GM19043 (cell line): ENCODE data around the gene CENPO.
"Not testable (repeated sequence)": the region's sequence is repeated elsewhere in the genome, so short reads cannot be mapped to it uniquely, and the experiment has no call there.

Experiments used
- ATAC-seq: cut with Tn5 transposase; IDR thresholded peaks from one replicate; pipeline ENCODE4 v1.9.1; 2021; ENCODE audit warnings: low read depth; ENCODE audit not compliant: unreplicated experiment

Gene CENPO

DNA sequence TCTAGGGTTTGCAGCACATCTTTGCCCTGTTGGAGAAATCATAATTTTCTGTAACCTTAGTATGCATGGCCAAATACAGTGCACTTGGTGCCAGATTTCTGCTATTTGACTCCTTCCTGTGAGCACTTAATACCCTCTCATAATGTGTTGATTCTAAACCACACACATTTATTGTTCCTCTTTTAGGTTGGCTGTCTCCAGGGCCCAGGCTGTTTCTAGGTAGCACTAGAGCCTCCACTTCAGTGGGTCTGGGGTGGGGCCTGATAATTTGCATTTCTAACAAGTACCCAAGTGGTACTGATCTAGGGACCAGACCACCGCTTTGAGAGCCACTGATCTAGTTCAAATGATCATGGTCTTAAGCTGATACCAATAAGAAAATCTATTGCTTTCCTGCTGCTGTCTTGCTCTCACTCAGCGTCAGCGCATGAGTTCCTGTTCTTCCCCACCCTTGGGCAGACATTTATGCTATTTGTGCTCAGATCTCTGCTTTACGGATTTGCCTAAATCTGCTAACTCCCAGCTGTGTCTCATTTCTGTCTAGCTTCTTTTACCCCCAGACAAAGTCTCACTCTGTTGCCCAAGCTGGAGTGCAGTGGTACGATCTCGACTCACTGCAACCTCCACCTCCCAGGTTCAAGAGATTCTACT lies 7.4 kb upstream of the CENPO start:
- peak; percentile 98 for ATAC-seq

DNA sequence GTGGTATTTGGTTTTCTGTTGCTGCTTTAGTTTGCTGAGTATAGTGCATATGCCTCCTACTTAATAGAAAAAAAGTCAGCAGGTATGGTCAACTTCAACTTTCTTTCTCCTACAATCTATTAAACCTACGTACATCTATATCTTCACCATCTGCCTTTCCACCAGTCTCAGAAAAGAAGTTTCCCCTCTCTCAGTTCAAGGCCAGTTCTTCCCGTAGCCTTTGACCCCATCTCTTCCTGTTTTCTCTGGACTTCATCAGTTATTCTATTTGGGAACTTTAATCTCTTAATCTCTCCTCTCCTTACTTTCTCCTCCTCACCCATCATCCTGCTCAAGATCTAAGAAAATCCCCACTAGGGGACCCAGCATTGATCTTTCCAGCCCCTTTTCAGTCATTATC lies 5.7 kb upstream of the CENPO start:
- no peak for ATAC-seq

- ATAC-seq: no peak
These were observed 4.4 kb upstream of the CENPO start for GRCh38 chr2:24788816-24789215.

DNA sequence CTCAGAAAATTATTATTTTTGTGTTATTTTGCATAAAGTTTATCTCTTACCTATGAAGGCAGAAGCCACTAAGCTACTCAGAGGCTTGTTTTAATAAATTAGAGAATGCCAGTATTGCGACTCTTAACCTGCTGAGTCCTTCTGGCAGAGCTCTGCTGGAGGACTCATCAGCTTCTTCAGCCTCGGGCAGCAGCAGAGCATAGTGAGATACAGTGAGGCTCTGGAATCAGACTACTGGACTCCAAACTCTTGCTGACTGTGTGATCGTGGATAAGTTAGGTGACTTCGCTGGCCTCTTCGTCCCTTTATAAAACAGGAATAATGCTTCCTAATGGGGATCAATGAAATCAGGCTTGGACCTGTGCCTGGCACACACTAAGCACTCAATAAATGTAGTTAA lies 1.8 kb upstream of the CENPO start:
- no peak for ATAC-seq

DNA sequence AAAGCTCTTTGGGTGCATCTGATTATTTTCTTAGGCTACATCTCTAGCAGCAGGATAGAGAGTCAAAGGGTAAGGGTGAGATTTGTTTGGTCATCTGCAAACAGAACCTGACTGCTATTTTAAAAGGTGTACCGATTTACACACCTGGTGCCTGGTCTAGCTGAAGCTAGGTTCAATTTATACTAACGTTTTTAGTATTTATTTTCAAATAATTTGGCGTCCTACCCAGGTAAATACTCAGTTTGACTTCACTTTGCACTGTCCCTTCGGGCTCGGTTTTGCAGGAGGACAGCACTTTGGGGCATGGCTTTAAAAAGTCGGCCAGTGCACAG lies 717 bp upstream of the CENPO start:
- ATAC-seq: no peak

- ATAC-seq: no peak
These were observed 673 bp downstream of the CENPO start for GRCh38 chr2:24793761-24794435.

- no peak for ATAC-seq
These were observed 4.4 kb downstream of the CENPO start for GRCh38 chr2:24797644-24798043.

- not testable (repeated sequence) for ATAC-seq
These were observed 7.3 kb downstream of the CENPO start for GRCh38 chr2:24800487-24800886.

- ATAC-seq: not testable (repeated sequence)
These were observed 12.8 kb downstream of the CENPO start for GRCh38 chr2:24805811-24806660.

DNA sequence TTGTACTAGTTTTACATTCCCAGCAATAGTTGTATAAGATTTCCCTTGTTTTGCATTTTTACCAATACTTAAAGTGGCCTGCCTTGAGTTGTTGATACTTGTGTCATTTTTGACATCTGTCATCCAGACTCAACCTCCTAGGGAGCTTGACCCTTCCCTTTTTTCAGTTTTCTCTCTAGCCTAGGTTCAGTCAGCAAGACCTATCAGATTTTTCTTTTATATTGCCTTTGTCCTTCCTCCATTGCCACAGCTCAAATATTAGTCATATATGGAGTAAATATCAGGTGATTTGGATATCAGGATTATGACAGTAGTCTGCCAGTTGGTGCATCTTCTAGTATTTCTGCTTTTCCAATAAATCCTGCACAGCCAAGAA lies 13.4 kb downstream of the CENPO start:
- ATAC-seq: no peak

DNA sequence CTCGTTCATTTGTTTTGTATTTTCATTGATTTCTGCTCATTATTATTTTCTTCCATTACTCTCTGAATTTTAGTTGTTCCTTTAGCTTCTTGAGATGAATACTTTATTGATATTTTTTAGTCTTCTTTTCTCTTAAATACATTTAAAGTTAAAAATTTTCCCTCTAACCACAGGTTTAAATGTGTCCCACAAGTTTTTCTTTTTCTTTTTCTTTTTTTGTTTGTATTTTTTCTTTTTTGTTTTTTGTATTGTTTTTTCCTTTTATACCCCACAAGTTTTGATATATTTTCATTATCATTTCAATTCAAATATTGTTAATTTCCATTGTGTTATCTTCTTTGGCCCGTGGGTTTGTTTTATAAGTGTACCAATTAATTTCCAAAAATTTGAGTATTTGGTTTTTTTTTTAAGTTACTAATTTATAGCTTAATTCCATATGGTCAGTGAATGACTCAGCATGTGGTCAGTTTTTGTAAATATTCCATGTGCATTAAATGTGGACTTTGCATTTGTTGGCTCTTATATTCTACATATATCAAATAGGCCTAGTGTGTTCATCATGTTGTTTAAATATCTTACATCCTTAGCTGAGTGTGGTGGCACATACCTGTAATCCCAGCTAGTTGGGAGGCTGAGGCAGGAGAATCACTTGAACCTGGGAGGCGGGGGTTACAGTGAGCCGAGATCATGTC lies 16.2 kb downstream of the CENPO start:
- no peak for ATAC-seq

DNA sequence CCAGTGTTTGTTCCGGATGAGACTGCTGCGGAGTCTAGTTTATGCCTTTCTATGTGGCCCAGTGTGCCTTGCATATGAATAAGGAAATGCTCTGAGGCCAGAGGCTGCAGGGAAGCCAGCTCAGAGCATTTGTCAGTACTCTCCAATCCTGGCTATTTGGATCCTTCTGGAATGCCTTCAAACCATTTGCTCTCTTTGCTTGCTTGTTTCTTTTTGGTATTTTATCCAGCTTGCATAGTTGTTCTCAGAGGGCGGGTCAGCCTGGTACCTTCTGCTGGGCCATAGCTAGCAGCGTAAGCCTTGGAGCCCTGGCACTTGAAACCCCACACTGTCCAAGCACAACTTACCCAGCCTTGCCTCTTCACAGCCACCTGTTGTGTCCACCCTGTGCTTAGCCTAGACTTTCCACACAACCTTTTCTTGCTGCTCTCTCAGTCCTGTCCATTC lies 20.5 kb downstream of the CENPO start:
- ATAC-seq: no peak

DNA sequence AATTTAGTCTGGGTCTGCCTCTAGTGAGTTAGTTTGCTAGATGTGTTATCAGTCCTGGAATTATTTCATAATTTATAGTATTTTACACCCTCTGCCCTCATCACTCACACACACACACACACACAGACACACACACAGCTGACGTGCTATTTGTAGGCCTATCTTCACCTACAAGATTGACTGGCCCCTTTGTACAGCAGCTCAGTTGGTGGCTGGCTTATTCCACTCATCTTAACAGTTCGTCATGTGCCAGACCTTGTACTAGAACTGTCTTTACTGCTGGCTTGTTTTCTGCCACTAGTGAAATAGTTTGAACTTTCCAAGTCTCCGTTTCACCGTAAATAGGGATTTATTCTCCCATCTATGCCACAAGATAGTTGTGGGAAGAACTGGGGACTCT lies 21.3 kb downstream of the CENPO start:
- no peak for ATAC-seq

DNA sequence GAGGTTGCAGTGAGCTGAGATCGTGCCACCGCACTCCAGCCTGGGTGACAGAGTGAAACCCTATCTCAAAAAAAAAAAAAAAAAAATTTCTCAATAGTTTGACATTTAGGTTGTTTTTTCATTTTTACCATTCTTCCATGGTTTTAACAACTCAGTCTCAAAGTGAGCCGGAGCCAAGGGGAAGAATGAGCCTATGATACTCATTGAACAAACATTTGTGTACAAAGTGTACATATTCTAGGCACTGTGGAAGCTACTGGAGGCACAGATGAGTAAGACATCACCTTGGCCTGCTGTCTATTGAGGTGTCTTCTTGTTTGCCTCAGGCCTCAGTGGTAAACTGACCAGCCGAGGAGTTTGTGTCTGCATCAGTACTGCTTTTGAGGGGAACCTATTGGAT lies 21.9 kb downstream of the CENPO start:
- no peak for ATAC-seq

- no peak for ATAC-seq
These were observed 23.2 kb downstream of the CENPO start for GRCh38 chr2:24816404-24816803.

DNA sequence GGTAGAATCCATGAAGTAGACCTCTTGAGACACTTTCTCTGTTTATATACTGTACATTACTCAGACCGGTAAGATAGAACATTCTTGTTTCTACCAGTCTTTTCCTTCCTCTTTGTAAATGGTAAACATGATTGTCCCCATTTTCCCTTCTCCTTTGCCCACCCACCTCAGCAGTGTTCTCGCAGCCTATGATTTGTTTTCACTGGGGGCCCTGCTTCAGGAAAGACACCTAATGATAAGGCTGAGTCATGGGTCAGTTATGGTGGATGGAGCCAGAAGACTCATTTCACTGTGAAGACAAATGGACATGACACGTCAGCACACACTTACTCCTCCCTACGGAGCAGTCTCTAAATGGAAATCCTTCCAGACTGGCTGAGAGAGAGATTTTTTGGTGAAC lies 23.7 kb downstream of the CENPO start:
- ATAC-seq: no peak

DNA sequence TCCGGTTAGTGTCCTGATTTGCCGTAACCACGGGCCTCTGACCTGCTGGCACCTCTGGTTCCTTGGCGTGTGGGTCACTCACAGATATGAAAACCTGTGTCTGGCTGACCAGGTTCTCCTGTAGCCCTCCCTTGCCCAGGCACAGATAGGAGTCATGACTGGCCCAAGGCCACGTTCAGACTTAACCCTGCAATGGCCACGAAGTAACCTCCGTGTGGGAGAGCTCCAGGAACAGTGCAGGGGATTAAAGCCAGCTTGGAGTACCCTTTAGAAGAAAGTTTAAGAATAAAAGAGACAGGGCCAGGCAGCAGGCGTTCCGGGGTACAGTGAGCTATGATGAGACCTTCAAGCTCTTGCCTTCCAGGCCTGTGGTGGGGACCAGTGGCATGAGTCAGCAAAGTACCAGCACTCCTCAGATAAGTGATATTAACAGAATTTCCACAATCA lies 25.5 kb downstream of the CENPO start:
- ATAC-seq: no peak

- no peak for ATAC-seq
These were observed 26.4 kb downstream of the CENPO start for GRCh38 chr2:24819442-24820174.

- ATAC-seq: no peak
These were observed 26.9 kb downstream of the CENPO start for GRCh38 chr2:24820175-24820513.

DNA sequence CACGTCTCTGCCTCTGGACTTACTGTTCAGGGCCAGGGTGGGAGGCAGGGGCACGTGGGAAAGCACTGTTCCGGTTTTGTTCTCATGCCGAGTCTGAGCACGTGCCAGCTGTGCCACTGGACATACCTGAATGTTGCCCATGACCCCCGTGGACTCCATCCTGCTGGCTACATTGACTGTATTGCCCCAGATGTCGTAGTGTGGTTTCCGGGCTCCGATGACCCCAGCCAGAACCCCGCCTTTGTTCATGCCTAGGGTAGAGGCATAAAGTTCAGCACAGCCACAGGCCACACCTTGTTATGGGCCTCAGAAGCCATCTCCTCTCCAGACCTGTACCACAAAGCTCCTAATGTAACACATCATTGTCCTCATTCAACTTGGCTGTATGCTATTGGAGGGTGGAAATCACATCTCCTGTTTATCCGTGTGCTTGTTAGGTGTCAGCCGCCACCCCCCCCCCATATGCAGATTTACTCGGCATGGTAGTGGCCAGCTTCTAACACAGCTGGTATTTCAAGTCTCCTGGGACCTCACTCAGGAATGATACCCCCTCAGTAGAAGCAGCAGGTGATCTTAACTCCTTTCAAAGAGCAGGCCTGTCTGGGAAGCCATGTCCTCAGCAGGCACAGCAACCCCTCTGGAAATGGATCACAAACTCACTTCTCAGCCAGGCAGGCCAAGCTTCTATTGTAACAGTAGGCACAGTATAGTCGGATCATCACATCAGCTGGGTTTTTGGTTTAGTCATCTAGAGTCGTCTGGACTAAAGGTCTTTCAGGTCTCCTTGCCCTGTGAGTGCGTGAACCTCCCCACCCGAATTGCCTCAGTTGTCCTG lies 27.6 kb downstream of the CENPO start:
- ATAC-seq: no peak
